Measurements from ENCODE around the gene TOP2A. TPM values are rescaled to one million over a fixed set of nuclear protein-coding genes. Genes with fewer than 3 reads are reported as not detected.

The TOP2A gene
- total and polyA plus RNA-seq, 10 donors = 5.5 to 37.5 (median 13.5) TPM

GRCh38 chr17:40352779-40353394, 64.8 kb downstream of the TOP2A start:
- Histone ChIP-seq H3K4me1 (peaks cover 32 to 100% (median 77%) of the 10 kb centered on the region in 6 donors), H3K27ac (peak overlapping the region in 4 of 8 donors; percentile 95 to 97 (median 97)), H3K36me3 (peaks cover 0 to 97% (median 71%) of the 10 kb centered on the region in 6 donors), H3K27me3 (replicated peaks in 1 of 7) (no peaks in the 10 kb centered on the region), H3K4me3 (no peak overlapping the region), H3K9me3 (no peaks in the 10 kb centered on the region)
- peak; percentile 45 to 67 (median 66) for TF ChIP-seq POLR2AphosphoS5 (IDR thresholded peaks at IDR 0.05)
- no peak for TF ChIP-seq POLR2A (IDR thresholded peaks at IDR 0.05)
- 50 to 69% (median 64%) methylated on average over 9 of the region's 9 CpGs for WGBS, 5 donors
- intact Hi-C loops (cut with DNase I; ENCODE audit: low total_unique reads) = no loop called here
- peak; percentile 76 for DNase-seq

- H3K36me3 ChIP-seq = peaks cover 0 to 96% (median 71%) of the 10 kb centered on the region in 6 donors
- 77 to 90% (median 84%) methylated on average over 7 of the region's 7 CpGs for WGBS, 5 donors
- DNase-seq = peak; percentile 74
- no peak overlapping the region for H3K4me3 ChIP-seq
- intact Hi-C loops (cut with DNase I; ENCODE audit: low total_unique reads) = no loop called here
- H3K27me3 ChIP-seq (replicated peaks in 1 of 7) = no peaks in the 10 kb centered on the region
- peak overlapping the region in 6 of 8 donors; percentile 20 to 97 (median 96) for H3K27ac ChIP-seq
- peaks cover 36 to 100% (median 80%) of the 10 kb centered on the region in 6 donors for H3K4me1 ChIP-seq
- H3K9me3 ChIP-seq = no peaks in the 10 kb centered on the region
- TF ChIP-seq CTCF (IDR thresholded peaks at IDR 0.05 in 8 of 11, conservative IDR thresholded peaks at IDR 0.05 in 3 of 11) (no peak), POLR2A (IDR thresholded peaks at IDR 0.05) (no peak), POLR2AphosphoS5 (IDR thresholded peaks at IDR 0.05) (peak in 1 of 3 donors; percentile 24)
Measured at GRCh38 chr17:40352237-40352778, 65.4 kb downstream of the TOP2A start.

GRCh38 chr17:40351359-40352236, 66.1 kb downstream of the TOP2A start:
- TF ChIP-seq POLR2AphosphoS5 (IDR thresholded peaks at IDR 0.05) = peak in 2 of 3 donors; percentile 51 to 75
- no peak for TF ChIP-seq POLR2A (IDR thresholded peaks at IDR 0.05)
- no peak for TF ChIP-seq CTCF (IDR thresholded peaks at IDR 0.05 in 8 of 11, conservative IDR thresholded peaks at IDR 0.05 in 3 of 11)
- Histone ChIP-seq H3K27ac (peak overlapping the region in 6 of 8 donors; percentile 20 to 97 (median 96)), H3K4me1 (peaks cover 43 to 100% (median 87%) of the 10 kb centered on the region in 6 donors), H3K4me3 (no peak overlapping the region), H3K9me3 (no peaks in the 10 kb centered on the region), H3K36me3 (peaks cover 0 to 89% (median 69%) of the 10 kb centered on the region in 6 donors), H3K27me3 (replicated peaks in 1 of 7) (no peaks in the 10 kb centered on the region)
- intact Hi-C loops (cut with DNase I; ENCODE audit: low total_unique reads) = no loop called here
- peak; percentile 76 for DNase-seq
- 67 to 88% (median 79%) methylated on average over 11 to 27 of the region's 27 CpGs for WGBS, 5 donors

GRCh38 chr17:40350689-40351358, 66.9 kb downstream of the TOP2A start:
- Histone ChIP-seq H3K4me3 (no peak overlapping the region), H3K27me3 (replicated peaks in 1 of 7) (no peaks in the 10 kb centered on the region), H3K9me3 (no peaks in the 10 kb centered on the region), H3K36me3 (peaks cover 0 to 81% (median 62%) of the 10 kb centered on the region in 6 donors), H3K27ac (peak overlapping the region in 4 of 8 donors; percentile 95 to 97 (median 97)), H3K4me1 (peaks cover 51 to 100% (median 94%) of the 10 kb centered on the region in 6 donors)
- WGBS, 5 donors = 66 to 79% (median 76%) methylated on average over 16 to 17 of the region's 17 CpGs
- intact Hi-C loops (cut with DNase I; ENCODE audit: low total_unique reads) = no loop called here
- no peak for TF ChIP-seq POLR2A (IDR thresholded peaks at IDR 0.05)
- peak in 1 of 3 donors; percentile 9 for TF ChIP-seq POLR2AphosphoS5 (IDR thresholded peaks at IDR 0.05)
- DNase-seq = no peak
